ENCODE data around the gene MRAS. TPM values are rescaled to one million over a fixed set of nuclear protein-coding genes. Genes with fewer than 3 reads are reported as not detected.

Gene MRAS
- total RNA-seq, 2 experiments from 2014 or later, result not detected

GRCh38 chr3:138348754-138349739, 668 bp downstream of the MRAS start:
- H3K27ac Mint-ChIP-seq, result no peak overlapping the region
- peak overlapping the region; percentile 25 for H3K4me3 Mint-ChIP-seq
- DNase-seq (no peak), ATAC-seq (peak; percentile 45)
- peaks cover 1% of the 10 kb centered on the region for H3K36me3 Mint-ChIP-seq (ENCODE audit: low read depth)
- H3K4me1 Mint-ChIP-seq (ENCODE audit: low read depth), result peaks cover 6% of the 10 kb centered on the region
- ChIA-PET POLR2A (no interaction called here), CTCF (interaction anchor here (1.1 to 1.2 kb wide), 3 partner anchors 20 to 567 kb away, joined by 3 to 6 read pairs (median 5); no protein-coding TSS in a partner anchor)
- peaks cover 44% of the 10 kb centered on the region for H3K27me3 Mint-ChIP-seq (ENCODE audit: low read depth)
- H3K9me3 Mint-ChIP-seq (ENCODE audit: insufficient read depth), result no peaks in the 10 kb centered on the region

- ATAC-seq, result no peak
- ChIA-PET POLR2A (no interaction called here), CTCF (interaction anchor here (0.7 to 1.2 kb wide), 5 partner anchors 21 to 566 kb away, joined by 3 to 6 read pairs (median 3); no protein-coding TSS in a partner anchor)
- Mint-ChIP-seq H3K27me3 (ENCODE audit: low read depth) (peaks cover 47% of the 10 kb centered on the region), H3K4me1 (ENCODE audit: low read depth) (peaks cover 6% of the 10 kb centered on the region), H3K4me3 (no peak overlapping the region), H3K9me3 (ENCODE audit: insufficient read depth) (no peaks in the 10 kb centered on the region), H3K36me3 (ENCODE audit: low read depth) (peaks cover 1% of the 10 kb centered on the region), H3K27ac (no peak overlapping the region)
- no peak for DNase-seq
Measured at GRCh38 chr3:138349926-138350665, 1.7 kb downstream of the MRAS start.

DNA sequence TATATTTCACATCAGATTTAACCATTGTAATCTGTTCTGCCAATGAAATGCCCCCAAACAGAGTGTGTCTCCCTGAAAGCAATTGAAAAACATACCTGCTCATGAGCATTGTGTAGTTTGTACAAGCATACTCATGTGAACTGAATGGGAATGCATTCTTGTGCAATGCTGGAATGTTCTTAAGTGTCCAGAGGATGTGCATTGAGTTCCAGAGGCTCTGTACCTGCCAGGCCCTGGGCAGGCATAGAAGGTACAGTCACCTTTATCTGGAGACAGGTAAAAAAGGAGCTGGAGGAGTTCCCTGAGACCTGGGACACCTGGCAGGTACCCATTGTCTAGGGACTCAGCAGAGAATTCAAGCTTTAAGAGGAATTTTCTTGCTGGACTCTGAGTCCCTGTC, 2.8 kb downstream of the MRAS start:
- H3K27me3 Mint-ChIP-seq (ENCODE audit: low read depth), result peaks cover 44% of the 10 kb centered on the region
- H3K36me3 Mint-ChIP-seq (ENCODE audit: low read depth), result peaks cover 1% of the 10 kb centered on the region
- ATAC-seq (no peak), DNase-seq (no peak)
- peaks cover 6% of the 10 kb centered on the region for H3K4me1 Mint-ChIP-seq (ENCODE audit: low read depth)
- H3K27ac Mint-ChIP-seq, result no peak overlapping the region
- H3K9me3 Mint-ChIP-seq (ENCODE audit: insufficient read depth), result no peaks in the 10 kb centered on the region
- ChIA-PET POLR2A (no interaction called here), CTCF (interaction anchor here (0.7 kb wide), 1 partner anchor 23 kb away, joined by 3 read pairs; no protein-coding TSS in a partner anchor)
- no peak overlapping the region for H3K4me3 Mint-ChIP-seq

- ATAC-seq (no peak), DNase-seq (no peak)
- ChIA-PET CTCF (no interaction called here), POLR2A (no interaction called here)
- Mint-ChIP-seq H3K27ac (no peak overlapping the region), H3K4me1 (ENCODE audit: low read depth) (peaks cover 6% of the 10 kb centered on the region), H3K36me3 (ENCODE audit: low read depth) (peaks cover 1% of the 10 kb centered on the region), H3K27me3 (ENCODE audit: low read depth) (peaks cover 36% of the 10 kb centered on the region), H3K4me3 (no peak overlapping the region), H3K9me3 (ENCODE audit: insufficient read depth) (no peaks in the 10 kb centered on the region)
Measured at GRCh38 chr3:138351916-138352550, 3.7 kb downstream of the MRAS start.

- Mint-ChIP-seq H3K4me3 (no peak overlapping the region), H3K27ac (no peak overlapping the region), H3K36me3 (ENCODE audit: low read depth) (no peaks in the 10 kb centered on the region), H3K27me3 (ENCODE audit: low read depth) (peaks cover 21% of the 10 kb centered on the region), H3K9me3 (ENCODE audit: insufficient read depth) (no peaks in the 10 kb centered on the region), H3K4me1 (ENCODE audit: low read depth) (no peaks in the 10 kb centered on the region)
- DNase-seq (no peak), ATAC-seq (no peak)
- POLR2A ChIA-PET, result no interaction called here
- CTCF ChIA-PET, result no interaction called here
Measured at GRCh38 chr3:138354376-138354775, 6.0 kb downstream of the MRAS start.

DNA sequence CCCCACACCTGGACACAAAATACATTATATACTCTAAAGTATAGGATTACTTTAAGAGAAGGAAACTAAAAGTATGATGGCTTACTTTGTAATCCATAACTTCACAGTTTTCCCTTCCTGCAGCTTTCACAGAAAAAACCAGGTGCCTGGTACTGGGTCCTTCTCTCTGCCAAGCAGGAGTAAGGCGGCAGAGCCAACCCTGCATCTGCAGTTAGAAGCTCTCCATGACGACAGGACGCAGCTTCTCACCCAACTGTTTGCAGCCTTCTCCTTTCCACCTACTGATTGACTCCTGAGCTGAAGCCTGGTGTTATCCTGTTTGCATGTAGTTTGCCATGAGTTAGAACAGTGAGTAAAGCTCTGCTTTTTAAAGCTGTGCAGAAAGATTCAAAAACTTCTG, 6.7 kb downstream of the MRAS start:
- POLR2A ChIA-PET, result no interaction called here
- no peak overlapping the region for H3K4me3 Mint-ChIP-seq
- no peak overlapping the region for H3K27ac Mint-ChIP-seq
- DNase-seq (no peak), ATAC-seq (no peak)
- CTCF ChIA-PET, result interaction anchor here (1.5 kb wide), 1 partner anchor 26 kb away, joined by 4 read pairs; no protein-coding TSS in a partner anchor
- no peaks in the 10 kb centered on the region for H3K9me3 Mint-ChIP-seq (ENCODE audit: insufficient read depth)
- peaks cover 16% of the 10 kb centered on the region for H3K27me3 Mint-ChIP-seq (ENCODE audit: low read depth)
- H3K4me1 Mint-ChIP-seq (ENCODE audit: low read depth), result no peaks in the 10 kb centered on the region
- no peaks in the 10 kb centered on the region for H3K36me3 Mint-ChIP-seq (ENCODE audit: low read depth)

GRCh38 chr3:138356730-138357405, 8.5 kb downstream of the MRAS start:
- CTCF ChIA-PET, result interaction anchor here (1.5 kb wide), 2 partner anchors 11 to 28 kb away, joined by 4 to 6 read pairs; no protein-coding TSS in a partner anchor
- no peaks in the 10 kb centered on the region for H3K4me1 Mint-ChIP-seq (ENCODE audit: low read depth)
- peaks cover 7% of the 10 kb centered on the region for H3K27me3 Mint-ChIP-seq (ENCODE audit: low read depth)

DNA sequence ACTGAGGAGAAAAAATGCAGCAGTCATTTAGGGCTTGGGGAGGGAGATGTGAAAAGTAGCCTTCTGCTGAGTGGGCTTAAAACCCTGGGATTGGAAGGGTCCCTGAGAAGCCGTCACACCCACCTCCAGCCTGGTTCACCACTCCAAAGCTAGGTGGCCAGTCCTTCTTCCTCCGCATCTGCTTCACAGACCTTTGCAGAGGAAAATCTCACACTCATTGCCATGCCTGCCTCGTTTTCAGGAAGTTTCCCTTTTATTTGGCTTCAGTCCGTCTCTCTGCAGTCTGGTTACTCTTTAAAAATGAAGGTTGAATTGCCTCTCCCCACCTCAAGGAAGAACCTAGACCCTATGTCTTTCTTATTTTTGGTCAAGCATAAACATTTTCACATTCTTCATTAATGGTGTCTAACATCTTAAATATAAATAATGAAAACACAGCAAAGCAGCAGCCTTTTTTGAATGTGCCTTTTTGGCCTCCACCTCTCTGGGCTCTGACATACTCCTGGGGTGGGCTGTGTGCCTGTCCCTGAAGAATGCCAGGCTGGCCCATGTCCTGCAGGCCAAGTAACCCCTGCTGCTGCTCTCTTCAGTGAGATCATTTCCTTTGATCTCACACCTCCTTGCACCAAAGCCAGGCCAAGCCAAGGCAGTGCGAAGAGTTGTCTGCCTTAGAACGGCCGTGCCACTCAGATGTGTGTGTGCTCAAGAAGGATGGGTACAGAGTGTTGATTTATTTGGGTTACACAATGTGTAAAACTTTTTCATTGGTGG, 11.0 kb downstream of the MRAS start:
- Mint-ChIP-seq H3K9me3 (ENCODE audit: insufficient read depth) (no peaks in the 10 kb centered on the region), H3K27me3 (ENCODE audit: low read depth) (peaks cover 5% of the 10 kb centered on the region), H3K36me3 (ENCODE audit: low read depth) (no peaks in the 10 kb centered on the region), H3K27ac (no peak overlapping the region), H3K4me3 (no peak overlapping the region), H3K4me1 (ENCODE audit: low read depth) (no peaks in the 10 kb centered on the region)
- ChIA-PET POLR2A (no interaction called here), CTCF (no interaction called here)
- ATAC-seq, result no peak
- DNase-seq, result no peak

More at GRCh38 chr3:138356730-138357405, 8.5 kb downstream of the MRAS start:
- Mint-ChIP-seq H3K36me3 (ENCODE audit: low read depth) (no peaks in the 10 kb centered on the region), H3K4me3 (no peak overlapping the region), H3K27ac (no peak overlapping the region), H3K9me3 (ENCODE audit: insufficient read depth) (no peaks in the 10 kb centered on the region)
- DNase-seq (no peak), ATAC-seq (no peak)
- POLR2A ChIA-PET, result no interaction called here

GRCh38 chr3:138359919-138360868, 11.8 kb downstream of the MRAS start:
- no peak overlapping the region for H3K4me3 Mint-ChIP-seq
- H3K4me1 Mint-ChIP-seq (ENCODE audit: low read depth), result no peaks in the 10 kb centered on the region
- H3K36me3 Mint-ChIP-seq (ENCODE audit: low read depth), result no peaks in the 10 kb centered on the region
- no peak for ATAC-seq
- no peak overlapping the region for H3K27ac Mint-ChIP-seq
- DNase-seq, result no peak
- CTCF ChIA-PET, result no interaction called here
- POLR2A ChIA-PET, result no interaction called here
- H3K27me3 Mint-ChIP-seq (ENCODE audit: low read depth), result peaks cover 3% of the 10 kb centered on the region
- H3K9me3 Mint-ChIP-seq (ENCODE audit: insufficient read depth), result no peaks in the 10 kb centered on the region

DNA sequence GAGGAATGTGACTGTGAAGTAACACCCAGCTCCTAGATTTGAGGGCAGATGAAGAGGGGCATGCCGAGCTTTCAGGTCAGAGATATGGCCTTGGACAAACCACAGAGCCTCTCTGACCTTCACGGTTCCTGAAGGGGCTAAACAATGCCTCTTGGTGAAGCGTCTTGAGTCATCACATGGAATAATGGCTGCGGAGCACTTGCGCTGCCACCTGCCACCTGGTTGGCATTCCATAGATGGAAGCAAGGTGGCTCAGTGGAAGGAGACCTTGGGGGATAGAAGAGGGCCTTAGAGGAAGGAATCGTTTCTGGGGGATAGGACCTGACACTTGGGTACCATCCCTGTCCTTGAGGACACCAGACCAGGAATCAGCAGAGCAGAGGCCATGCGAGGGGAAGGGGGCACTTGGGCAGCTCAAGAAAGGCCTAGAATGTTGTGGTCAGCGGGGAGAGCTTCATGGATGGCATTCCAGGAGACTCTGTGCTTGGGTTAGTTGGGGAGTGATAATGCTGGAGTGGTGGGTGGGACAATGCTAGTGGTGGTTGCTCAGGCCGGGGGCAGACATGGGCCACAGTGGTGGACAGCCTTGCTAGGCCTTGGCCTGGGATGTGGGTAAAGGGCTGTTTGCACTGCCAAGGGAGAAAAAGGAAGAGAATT, 12.6 kb downstream of the MRAS start:
- ATAC-seq (no peak), DNase-seq (no peak)
- ChIA-PET CTCF (no interaction called here), POLR2A (no interaction called here)
- Mint-ChIP-seq H3K27me3 (ENCODE audit: low read depth) (peaks cover 3% of the 10 kb centered on the region), H3K36me3 (ENCODE audit: low read depth) (no peaks in the 10 kb centered on the region), H3K27ac (no peak overlapping the region), H3K9me3 (ENCODE audit: insufficient read depth) (no peaks in the 10 kb centered on the region), H3K4me3 (no peak overlapping the region), H3K4me1 (ENCODE audit: low read depth) (no peaks in the 10 kb centered on the region)

Data from activated CD8-positive, alpha-beta T cell treated with anti-CD3 and anti-CD28 coated beads, Interleukin-2, amount 10 ng/mL, durations not matched to agents 7 days and 5 days (primary cell).